Keratinocyte (primary cell): ENCODE data around the gene FGFR2.

Experiments used
- CTCF ChIP-seq, 3 experiments: IDR thresholded peaks in 1 of 3; conservative IDR thresholded peaks in 1 of 3; optimal IDR thresholded peaks in 1 of 3; 2 replicates in 2 of 3; 3 replicates in 1 of 3; pipeline versions ENCODE3 to v1.5.1; 2011; ENCODE audit warnings: low read length in 3 of 3, mild to moderate bottlenecking in 3 of 3, moderate library complexity in 2 of 3, control low read depth in 1 of 3, inconsistent platforms in 1 of 3; ENCODE audit not compliant: insufficient read depth in 2 of 3; ENCODE audit errors: extremely low read depth in 1 of 3
- EZH2 ChIP-seq: IDR thresholded peaks from one replicate; pipeline ENCODE4 v1.6.1; 2012; ENCODE audit warnings: inconsistent platforms, mild to moderate bottlenecking, low read length, moderate library complexity

- TF ChIP-seq CTCF (optimal IDR thresholded peaks at IDR 0.05 in 1 of 3, IDR thresholded peaks at IDR 0.05 in 1 of 3, conservative IDR thresholded peaks at IDR 0.05 in 1 of 3; ENCODE audit: extremely low read depth in 1 of 3, insufficient read depth in 2 of 3, low read length in 3 of 3) = no peak
- no peak for TF ChIP-seq EZH2
Measured at GRCh38 chr10:121478556-121478955, 119.7 kb downstream of the FGFR2 start.
